Smooth muscle cell (in vitro differentiated cells): ENCODE measurements around the gene GFPT2. TPM values are rescaled to one million over a fixed set of nuclear protein-coding genes. Genes with fewer than 3 reads are reported as not detected.

Source experiments
- DNase-seq: peaks from one replicate; lab custom pipeline; 2025; ENCODE audit not compliant: unreplicated experiment; lab: John Stamatoyannopoulos, UW
- H2AFZ ChIP-seq: fragments of 200-600 bp; sonication (generic); 2 replicates; pipeline ENCODE4 v1.6.0; 2016; ENCODE audit warnings: antibody characterized with exemption, low read depth, mild to moderate bottlenecking
- H3F3A ChIP-seq: fragments of 200-600 bp; sonication (generic); 2 replicates; pipeline ENCODE4 v1.6.0; 2017; ENCODE audit warnings: antibody characterized with exemption, low read depth
- H3K27ac ChIP-seq: fragments of 200-600 bp; sonication (generic); 2 replicates; pipeline ENCODE4 v1.5.1; 2016; ENCODE audit warnings: low read depth, mild to moderate bottlenecking
- H3K27me3 ChIP-seq: fragments of 200-600 bp; sonication (generic); 2 replicates; pipeline ENCODE4 v1.6.1; 2016; ENCODE audit warnings: low read depth, mild to moderate bottlenecking
- H3K36me3 ChIP-seq: fragments of 200-600 bp; sonication (generic); 2 replicates; pipeline ENCODE4 v1.5.1; 2016; ENCODE audit warnings: low read depth
- H3K4me1 ChIP-seq: fragments of 200-600 bp; sonication (generic); 2 replicates; pipeline ENCODE4 v1.5.1; 2016; ENCODE audit warnings: low read depth
- H3K4me2 ChIP-seq: fragments of 200-600 bp; sonication (generic); 2 replicates; pipeline ENCODE4 v1.6.0; 2016; ENCODE audit warnings: mild to moderate bottlenecking
- H3K4me3 ChIP-seq: fragments of 200-600 bp; sonication (generic); 2 replicates; pipeline ENCODE4 v1.5.1; 2016; ENCODE audit warnings: mild to moderate bottlenecking
- H3K79me2 ChIP-seq: fragments of 200-600 bp; sonication (generic); 2 replicates; pipeline ENCODE4 v1.6.0; 2016; ENCODE audit warnings: low read depth, mild to moderate bottlenecking
- H3K9ac ChIP-seq: fragments of 200-600 bp; sonication (generic); 2 replicates; pipeline ENCODE4 v1.6.0; 2016; ENCODE audit warnings: low read depth
- H3K9me3 ChIP-seq: fragments of 200-600 bp; sonication (generic); replicated peaks from 2 replicates; pipeline ENCODE4 v1.5.1; 2016; ENCODE audit warnings: low read depth
- H4K20me1 ChIP-seq: fragments of 200-600 bp; sonication (generic); 2 replicates; pipeline ENCODE4 v1.6.0; 2016; ENCODE audit warnings: low read depth
- WGBS: methylation state at CpG from one replicate; pipeline ENCODE4 v1.1.7; 2016; ENCODE audit warnings: low lambda C conversion rate; 5-methylcytosine and 5-hydroxymethylcytosine counted together
- polyA plus RNA-seq: library from polyadenylated mRNA; unstranded; fragments of >200 nt; fragmentation: Nextera tagmentation; extraction: Ambion mirVana; gene quantifications from 2 replicates; pipeline ENCODE4 v1.2.1, GENCODE V29; 2016
- total RNA-seq: library from RNA; depleted of rRNA; stranded (reverse); fragments of >200 nt; gene quantifications from 2 replicates; pipeline ENCODE4 v1.2.3, GENCODE V29; 2014
- TF ChIP-seq, protein P1 (sequence below): fragments of 200-600 bp; sonication (generic); IDR thresholded peaks from 2 replicates; pipeline ENCODE4 v1.5.1; 2017; ENCODE audit warnings: borderline replicate concordance, mild to moderate bottlenecking, antibody characterized with exemption; ENCODE audit not compliant: insufficient read depth, poor library complexity, severe bottlenecking

GFPT2 gene
- total and polyA plus RNA-seq, 2 experiments from 2014 or later, result 137 to 243 TPM

DNA sequence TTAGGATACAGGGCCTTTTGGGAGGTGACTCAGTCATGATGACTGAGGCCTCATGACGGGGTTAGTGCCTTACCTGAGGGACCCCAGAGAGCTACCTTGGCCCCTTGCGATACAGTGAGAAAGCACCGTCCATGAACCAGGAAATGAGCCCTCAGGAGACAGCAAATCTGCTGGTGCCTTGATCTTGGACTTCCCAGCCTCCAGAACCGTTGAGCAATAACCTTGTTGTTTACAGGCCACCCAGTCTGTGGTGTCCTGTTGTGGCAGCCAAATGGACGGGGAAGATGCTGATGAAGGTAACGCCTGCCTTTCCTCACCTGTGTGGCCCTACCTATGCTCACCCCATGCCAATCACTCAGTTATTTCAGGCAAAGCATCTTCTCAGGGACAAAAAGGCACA lies 5.6 kb upstream of the GFPT2 start:
- H4K20me1 ChIP-seq, result no peaks in the 10 kb centered on the region
- TF ChIP-seq, protein P1, sequence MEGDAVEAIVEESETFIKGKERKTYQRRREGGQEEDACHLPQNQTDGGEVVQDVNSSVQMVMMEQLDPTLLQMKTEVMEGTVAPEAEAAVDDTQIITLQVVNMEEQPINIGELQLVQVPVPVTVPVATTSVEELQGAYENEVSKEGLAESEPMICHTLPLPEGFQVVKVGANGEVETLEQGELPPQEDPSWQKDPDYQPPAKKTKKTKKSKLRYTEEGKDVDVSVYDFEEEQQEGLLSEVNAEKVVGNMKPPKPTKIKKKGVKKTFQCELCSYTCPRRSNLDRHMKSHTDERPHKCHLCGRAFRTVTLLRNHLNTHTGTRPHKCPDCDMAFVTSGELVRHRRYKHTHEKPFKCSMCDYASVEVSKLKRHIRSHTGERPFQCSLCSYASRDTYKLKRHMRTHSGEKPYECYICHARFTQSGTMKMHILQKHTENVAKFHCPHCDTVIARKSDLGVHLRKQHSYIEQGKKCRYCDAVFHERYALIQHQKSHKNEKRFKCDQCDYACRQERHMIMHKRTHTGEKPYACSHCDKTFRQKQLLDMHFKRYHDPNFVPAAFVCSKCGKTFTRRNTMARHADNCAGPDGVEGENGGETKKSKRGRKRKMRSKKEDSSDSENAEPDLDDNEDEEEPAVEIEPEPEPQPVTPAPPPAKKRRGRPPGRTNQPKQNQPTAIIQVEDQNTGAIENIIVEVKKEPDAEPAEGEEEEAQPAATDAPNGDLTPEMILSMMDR, result no peak
- H3K4me1 ChIP-seq, result peaks cover 7% of the 10 kb centered on the region
- H3K4me3 ChIP-seq, result no peak overlapping the region
- no peaks in the 10 kb centered on the region for H3K79me2 ChIP-seq
- H3K9me3 ChIP-seq, result no peaks in the 10 kb centered on the region
- no peak overlapping the region for H3K9ac ChIP-seq
- 98% methylated on average over 6 of the region's 6 CpGs for WGBS
- H3K27me3 ChIP-seq, result no peaks in the 10 kb centered on the region
- DNase-seq, result no peak
- no peaks in the 10 kb centered on the region for H3F3A ChIP-seq
- no peak overlapping the region for H2AFZ ChIP-seq
- H3K4me2 ChIP-seq, result no peak overlapping the region
- H3K27ac ChIP-seq, result no peak overlapping the region
- no peaks in the 10 kb centered on the region for H3K36me3 ChIP-seq

DNA sequence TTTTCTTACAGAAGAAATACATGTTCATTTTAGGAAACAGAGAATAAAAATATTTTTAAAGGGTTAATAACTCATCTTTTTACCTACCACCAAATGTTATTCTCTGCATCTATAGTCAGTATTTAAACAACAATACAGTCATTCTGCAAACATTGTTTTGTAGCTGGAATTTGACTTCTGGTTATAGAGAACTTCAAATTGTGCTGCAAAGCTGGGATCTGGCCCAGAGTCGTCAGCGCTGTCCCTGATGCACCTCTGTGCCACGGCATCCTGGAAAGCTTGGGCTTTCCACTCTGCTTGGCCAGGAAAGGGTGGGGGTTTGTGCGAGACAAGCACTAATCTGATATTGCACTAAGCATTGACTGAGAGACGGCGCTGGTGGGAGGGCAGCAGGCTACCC lies 5.0 kb upstream of the GFPT2 start:
- no peak overlapping the region for H3K4me3 ChIP-seq
- no peak overlapping the region for H2AFZ ChIP-seq
- no peak overlapping the region for H3K9ac ChIP-seq
- no peak overlapping the region for H3K27ac ChIP-seq
- peaks cover 8% of the 10 kb centered on the region for H3K4me1 ChIP-seq
- no peak for DNase-seq
- no peaks in the 10 kb centered on the region for H3K9me3 ChIP-seq
- H3K27me3 ChIP-seq, result no peaks in the 10 kb centered on the region
- no peaks in the 10 kb centered on the region for H3K79me2 ChIP-seq
- no peaks in the 10 kb centered on the region for H3F3A ChIP-seq
- no peaks in the 10 kb centered on the region for H3K36me3 ChIP-seq
- H4K20me1 ChIP-seq, result no peaks in the 10 kb centered on the region
- WGBS, result 95% methylated on average over 6 of the region's 6 CpGs
- TF ChIP-seq, protein P1, result no peak
- H3K4me2 ChIP-seq, result no peak overlapping the region

DNA sequence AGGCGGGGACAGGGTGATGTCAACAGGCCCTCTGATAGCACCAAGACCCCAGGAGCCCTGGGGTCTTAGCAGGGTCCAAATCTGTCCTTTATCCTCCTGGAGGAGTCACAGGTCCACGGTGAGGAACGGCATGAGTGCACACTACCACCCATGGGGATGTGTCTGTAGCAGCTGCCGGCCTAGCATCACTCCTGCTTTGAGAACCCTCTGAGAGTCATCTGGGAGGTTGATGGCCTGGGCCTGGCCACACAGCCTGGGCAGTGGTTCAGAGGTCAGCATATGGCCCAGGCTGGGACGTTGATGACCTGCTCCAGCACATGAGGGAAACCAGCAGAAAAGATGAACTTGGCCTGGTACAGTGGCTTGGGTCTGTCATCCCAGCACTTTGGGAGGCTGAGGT lies 1.8 kb upstream of the GFPT2 start:
- TF ChIP-seq, protein P1, result no peak
- H3K9ac ChIP-seq, result no peak overlapping the region
- no peak overlapping the region for H3K4me3 ChIP-seq
- 94% methylated on average over 5 of the region's 5 CpGs for WGBS
- peaks cover 5% of the 10 kb centered on the region for H3K27me3 ChIP-seq
- H3K9me3 ChIP-seq, result no peaks in the 10 kb centered on the region
- no peaks in the 10 kb centered on the region for H3F3A ChIP-seq
- peaks cover 29% of the 10 kb centered on the region for H3K4me1 ChIP-seq
- no peak for DNase-seq
- H2AFZ ChIP-seq, result no peak overlapping the region
- H3K36me3 ChIP-seq, result no peaks in the 10 kb centered on the region
- H3K79me2 ChIP-seq, result peaks cover 32% of the 10 kb centered on the region
- no peak overlapping the region for H3K4me2 ChIP-seq
- H3K27ac ChIP-seq, result no peak overlapping the region
- peaks cover 31% of the 10 kb centered on the region for H4K20me1 ChIP-seq

DNA sequence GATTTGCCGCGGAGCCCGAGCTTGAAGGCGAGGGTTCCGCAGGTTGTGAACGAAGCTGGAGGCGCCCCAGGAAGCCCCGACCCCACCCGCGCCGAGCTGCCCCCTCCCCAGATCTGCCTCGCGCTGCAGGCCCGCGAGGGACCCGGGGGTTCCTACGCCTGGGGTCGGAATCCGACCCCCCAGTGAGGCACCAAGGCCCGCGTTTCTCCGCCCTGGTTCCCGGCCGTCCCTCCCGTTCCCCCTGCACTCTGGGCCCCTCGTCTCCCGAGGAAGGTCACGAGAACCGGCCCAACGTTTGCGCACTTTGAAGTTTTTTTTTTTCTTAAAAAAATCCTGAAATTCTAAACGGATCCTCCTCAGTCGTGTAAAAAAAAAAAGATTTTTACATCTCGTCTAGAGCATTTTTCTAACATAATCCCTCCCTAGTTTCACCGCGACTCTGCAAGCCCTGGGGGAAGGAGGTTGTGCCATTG lies 880 bp upstream of the GFPT2 start:
- H3F3A ChIP-seq, result no peaks in the 10 kb centered on the region
- H3K9me3 ChIP-seq, result no peaks in the 10 kb centered on the region
- 2% methylated on average over 18 of the region's 36 CpGs for WGBS
- H3K27me3 ChIP-seq, result peaks cover 5% of the 10 kb centered on the region
- H3K4me2 ChIP-seq, result peak overlapping the region; percentile 97
- H3K36me3 ChIP-seq, result no peaks in the 10 kb centered on the region
- TF ChIP-seq, protein P1, result no peak
- peak overlapping the region; percentile 70 for H2AFZ ChIP-seq
- peaks cover 41% of the 10 kb centered on the region for H3K79me2 ChIP-seq
- no peak for DNase-seq
- H3K27ac ChIP-seq, result peak overlapping the region; percentile 17
- H3K9ac ChIP-seq, result peak overlapping the region; percentile 54
- H4K20me1 ChIP-seq, result peaks cover 41% of the 10 kb centered on the region
- peaks cover 38% of the 10 kb centered on the region for H3K4me1 ChIP-seq
- peak overlapping the region; percentile 62 for H3K4me3 ChIP-seq
